Measurements from ENCODE around the gene BMP5. TPM values are rescaled to one million over a fixed set of nuclear protein-coding genes. Genes with fewer than 3 reads are reported as not detected.

Gene BMP5
- total and polyA plus RNA-seq, 2 of the 8 experiments (the other 6 are each of a cell fraction or from before 2014, with no cell fraction given): 0.02 TPM; not detected in 1

GRCh38 chr6:55777469-55777868 lies 97.9 kb downstream of the BMP5 start:
- no peak overlapping the region for H2BK15ac ChIP-seq (ENCODE audit: low read length)
- no peak overlapping the region for H3K23ac ChIP-seq (ENCODE audit: insufficient read length)
- H2BK20ac ChIP-seq (ENCODE audit: low read length): no peak overlapping the region
- no peaks in the 10 kb centered on the region for H3K23me2 ChIP-seq (ENCODE audit: low read depth, low read length)
- H4K8ac ChIP-seq (ENCODE audit: extremely low read depth, insufficient read depth, low read length): no peak overlapping the region
- no peak for TF ChIP-seq JUN (IDR thresholded peaks at IDR 0.05; ENCODE audit: low read depth, low read length)
- no peak for TF ChIP-seq KDM5A (IDR thresholded peaks at IDR 0.05; ENCODE audit: low read length)
- TF ChIP-seq MAX (IDR thresholded peaks at IDR 0.05): no peak
- no peak for TF ChIP-seq SAP30 (IDR thresholded peaks at IDR 0.05; ENCODE audit: insufficient read depth, insufficient replicate concordance, low read length)
- no peak for TF ChIP-seq CEBPB (IDR thresholded peaks at IDR 0.05; ENCODE audit: low read depth, low read length)
- no peak for TF ChIP-seq GABPA (IDR thresholded peaks at IDR 0.05; ENCODE audit: borderline replicate concordance, insufficient read depth, low read length)
- TF ChIP-seq GTF2F1 (IDR thresholded peaks at IDR 0.05; ENCODE audit: borderline replicate concordance, low read depth, low read length): no peak
- TF ChIP-seq CBX8 (IDR thresholded peaks at IDR 0.05; ENCODE audit: borderline replicate concordance, low read depth, low read length): no peak
- no peak for TF ChIP-seq NRF1 (IDR thresholded peaks at IDR 0.05; ENCODE audit: low read depth, low read length)
- no peak for TF ChIP-seq RNF2 (IDR thresholded peaks at IDR 0.05; ENCODE audit: borderline replicate concordance, low read depth, low read length, missing control alignments, poor library complexity, severe bottlenecking)
- no peak for TF ChIP-seq YY1 (IDR thresholded peaks at IDR 0.05; ENCODE audit: low read depth, low read length)
- H3K27me3 ChIP-seq (replicated peaks in 1 of 4; ENCODE audit: control insufficient read depth in 3 of 4, extremely low read depth in 1 of 4, insufficient read depth in 3 of 4, low read length in 3 of 4): no peaks in the 10 kb centered on the region
- no peaks in the 10 kb centered on the region for H3K79me2 ChIP-seq (ENCODE audit: control insufficient read depth in 1 of 2, insufficient read depth in 2 of 2, low read length in 2 of 2)
- H3K18ac ChIP-seq (ENCODE audit: extremely low read depth, low read length): no peak overlapping the region
- H3K79me1 ChIP-seq (ENCODE audit: low read depth, low read length): no peaks in the 10 kb centered on the region
- no peak overlapping the region for H2BK120ac ChIP-seq (replicated peaks; ENCODE audit: low read depth, low read length)
- peak overlapping the region; percentile 51; the same call in 1 of the 2 replicates for H2AFZ ChIP-seq (ENCODE audit: low read length)
- ChIA-PET CTCF (ENCODE audit: partially characterized antibody) (interaction anchor here (1.2 kb wide), 1 partner anchor 129 kb away, joined by 3 read pairs; no protein-coding TSS in a partner anchor), POLR2A (ENCODE audit: partially characterized antibody) (no interaction called here)
- H3K4me2 ChIP-seq (ENCODE audit: insufficient read depth in 1 of 2, low read depth in 2 of 2, low read length in 2 of 2): no peak overlapping the region
- no peak overlapping the region for H2AK5ac ChIP-seq (ENCODE audit: low read depth, low read length)
- H3K9ac ChIP-seq (replicated peaks in 1 of 4; ENCODE audit: extremely low read depth in 1 of 4, low read depth in 3 of 4, low read length in 3 of 4): no peak overlapping the region
- H3K14ac ChIP-seq (ENCODE audit: insufficient read length): no peak overlapping the region
- no peak overlapping the region for H4K91ac ChIP-seq (replicated peaks; ENCODE audit: insufficient read length, low read length)
- no peak overlapping the region for H3K4me3 ChIP-seq (ENCODE audit: extremely low read depth in 1 of 4, insufficient read depth in 2 of 4, low read depth in 3 of 4, low read length in 4 of 4)
- WGBS, 2 experiments (ENCODE audit: extremely low coverage in 1 of 2, insufficient coverage in 1 of 2, insufficient read length in 1 of 2, insufficient replicate concordance in 2 of 2, low coverage in 1 of 2, low lambda C conversion rate in 2 of 2, missing lambda C conversion rate in 1 of 2): 90% methylated on average over 1 of the region's 1 CpG; no CpG with 5 or more reads in 1 of the 2 experiments
- FAIRE-seq: no peak
- no peaks in the 10 kb centered on the region for H3K9me3 ChIP-seq (ENCODE audit: insufficient read depth in 2 of 2, low read depth in 1 of 2, low read length in 1 of 2)
- no peak overlapping the region for H3K27ac ChIP-seq (ENCODE audit: low read depth, low read length)
- no peak for DNase-seq (ENCODE audit: low read depth in 1 of 2, low spot score in 2 of 2)
- H4K20me1 ChIP-seq (replicated peaks in 1 of 2; ENCODE audit: control insufficient read depth in 1 of 2, insufficient read depth in 2 of 2, low read length in 2 of 2): no peaks in the 10 kb centered on the region
- no peaks in the 10 kb centered on the region for H3K36me3 ChIP-seq (ENCODE audit: control insufficient read depth in 2 of 4, insufficient read depth in 4 of 4, low read length in 3 of 4)
- peaks cover 0 to 7% (median 3%) of the 10 kb centered on the region in 4 experiments; a peak in 3 of 7 replicates for H3K4me1 ChIP-seq (replicated peaks in 1 of 4; ENCODE audit: control insufficient read depth in 3 of 4, insufficient read depth in 4 of 4, low read length in 3 of 4)
- H2BK5ac ChIP-seq (ENCODE audit: low read depth, low read length): no peak overlapping the region
- H3K4ac ChIP-seq (replicated peaks; ENCODE audit: insufficient read length, low read depth, low read length): no peak overlapping the region
- no peak overlapping the region for H2BK12ac ChIP-seq (ENCODE audit: low read depth, low read length)
- no peak overlapping the region for H3K56ac ChIP-seq (replicated peaks; ENCODE audit: insufficient read length, low read depth, low read length)
- H4K5ac ChIP-seq (ENCODE audit: insufficient read length, low read depth, low read length): no peak overlapping the region
